Activated CD4-positive, alpha-beta T cell treated with anti-CD3 and anti-CD28 coated beads, Interleukin-2, amount 50 U/mL, for 24 hours (primary cell): ENCODE results near the gene TNPO3.
"Not testable (repeated sequence)": the region's sequence is repeated elsewhere in the genome, so short reads cannot be mapped to it uniquely, and the experiment has no call there.

Experiments used
- DNase-seq, 2 donors: peaks; one replicate each; pipeline ENCODE4 v3.0.0-alpha.2; 2020; ENCODE audit warnings: low read depth in 1 of 2, low spot score in 1 of 2

The TNPO3 gene

DNA sequence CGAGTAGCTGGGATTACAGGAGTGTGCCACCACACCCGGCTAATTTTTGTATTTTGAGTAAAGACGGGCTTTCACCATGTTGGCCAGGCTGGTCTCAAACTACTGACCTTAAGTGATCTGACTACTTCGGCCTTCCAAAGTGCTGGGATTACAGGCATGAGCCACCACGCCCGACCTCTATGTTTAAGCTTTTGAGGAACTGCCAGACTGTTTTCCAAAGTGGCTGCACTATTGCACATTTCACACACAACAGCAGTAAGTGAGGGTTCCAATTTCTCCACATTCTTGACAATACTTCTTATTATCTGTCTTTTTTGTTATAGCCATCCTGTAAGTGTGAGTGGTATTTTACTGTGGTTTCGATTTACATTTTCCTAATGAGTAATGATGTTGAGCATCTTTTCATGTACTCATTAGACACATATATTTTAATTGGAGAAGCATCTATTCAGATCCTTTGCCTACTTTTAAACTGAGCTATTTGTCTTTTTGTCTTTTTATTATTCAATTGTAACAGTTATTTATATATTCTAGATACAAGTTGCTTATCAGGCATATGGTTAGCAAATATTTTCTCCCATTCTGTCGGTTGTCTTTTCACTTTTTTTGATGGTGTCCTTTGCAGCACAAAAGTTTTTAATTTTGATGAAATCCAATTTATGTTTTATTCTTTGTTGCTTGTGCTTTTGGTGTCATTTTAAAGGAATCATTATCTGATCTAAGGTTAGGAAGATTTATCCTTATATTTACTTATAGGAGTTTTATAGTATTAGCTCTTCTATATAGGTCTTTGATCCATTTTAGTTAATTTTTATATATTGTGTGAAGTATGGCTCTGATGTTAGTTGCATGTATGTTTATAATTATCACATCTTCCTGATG lies 130.0 kb downstream of the TNPO3 start:
- no peak for DNase-seq

DNA sequence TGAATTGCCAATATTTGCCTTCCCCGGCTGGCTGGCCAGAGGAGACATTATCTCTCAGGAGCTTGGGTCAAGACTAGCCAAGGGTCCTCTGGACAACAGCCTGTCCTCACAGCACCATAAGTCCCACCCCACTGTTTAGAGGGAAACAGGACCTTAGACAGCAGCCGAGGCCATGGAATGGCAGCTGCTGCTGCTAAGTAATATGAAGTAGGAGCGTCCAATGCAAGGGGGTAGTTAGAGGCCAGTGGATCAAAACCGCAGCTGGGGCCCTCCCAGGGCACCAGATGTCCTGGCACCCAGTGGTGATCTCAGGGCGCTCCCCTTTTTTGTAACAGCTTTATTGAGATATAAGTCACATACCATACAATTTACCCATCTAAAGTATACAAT lies 131.5 kb downstream of the TNPO3 start:
- DNase-seq, result no peak

DNA sequence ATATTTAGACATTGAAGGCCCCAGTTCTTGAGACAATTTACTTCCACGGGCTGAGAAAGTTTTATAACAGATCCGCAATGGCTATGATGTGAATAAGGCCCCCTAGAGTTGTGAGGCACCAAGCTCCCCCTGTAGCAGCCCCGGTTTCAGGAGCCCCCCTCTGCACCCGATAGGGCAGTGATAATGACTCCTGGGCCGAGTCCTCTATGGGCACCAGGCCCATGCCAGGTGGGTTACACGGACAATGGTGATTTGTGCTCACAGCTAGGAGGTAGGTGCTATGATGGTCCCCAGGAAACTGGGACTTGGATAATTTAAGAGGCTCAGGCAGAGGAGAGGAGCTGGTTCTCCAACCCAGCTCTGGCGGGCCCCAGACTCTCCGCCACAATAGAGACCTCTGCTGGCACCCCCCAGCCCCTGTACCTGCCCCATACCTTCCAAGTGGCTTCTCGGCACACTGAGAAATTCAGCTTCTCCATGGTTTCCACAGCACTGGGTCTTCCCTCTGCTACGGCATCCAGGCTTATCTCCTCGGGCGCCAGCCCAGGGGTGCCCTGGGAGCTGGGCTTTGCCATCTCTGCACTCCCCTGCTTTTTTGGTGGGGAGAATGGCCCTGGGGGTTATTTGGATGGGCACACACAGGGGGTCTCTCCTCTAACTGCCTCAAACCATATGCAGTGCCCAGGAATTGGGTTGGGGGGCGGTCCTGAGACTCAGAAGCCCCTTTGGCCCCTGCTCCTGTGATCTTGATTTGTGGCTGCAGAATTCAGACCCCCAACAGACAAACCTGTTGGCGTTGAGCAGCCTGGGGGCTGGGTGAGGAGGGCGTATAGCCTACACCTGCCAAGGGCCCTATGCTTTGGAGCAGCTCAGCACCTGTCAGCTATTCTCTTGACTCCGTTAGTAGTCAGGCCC lies 132.2 kb downstream of the TNPO3 start:
- no peak for DNase-seq

DNA sequence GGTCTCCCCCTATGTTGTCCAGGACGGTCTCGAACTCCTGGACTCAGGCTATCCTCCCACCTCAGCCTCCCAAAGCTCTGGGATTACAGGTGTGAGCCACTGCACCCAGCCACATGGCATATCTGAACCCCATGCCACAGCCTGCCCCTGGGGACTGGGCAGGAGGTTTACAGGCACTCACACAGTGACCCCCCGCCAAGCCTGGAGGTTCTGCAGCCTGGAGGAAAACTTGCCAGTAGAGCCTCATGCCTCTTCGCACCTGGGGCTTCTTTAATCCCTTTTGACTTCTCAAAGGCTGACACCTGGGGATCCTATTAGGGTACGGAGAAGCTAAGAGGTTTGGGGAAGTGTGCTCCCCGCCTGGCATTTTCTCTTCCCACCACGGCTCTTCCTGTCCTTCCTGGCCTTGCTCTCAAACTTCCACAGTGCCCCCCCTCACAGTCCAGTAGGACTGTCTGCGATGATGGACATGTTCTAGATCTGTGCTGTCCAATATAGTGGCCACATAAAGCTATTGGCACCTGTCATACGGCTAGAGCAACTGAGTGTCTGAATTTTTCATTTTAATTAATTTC lies 133.0 kb downstream of the TNPO3 start:
- DNase-seq, result no peak

DNA sequence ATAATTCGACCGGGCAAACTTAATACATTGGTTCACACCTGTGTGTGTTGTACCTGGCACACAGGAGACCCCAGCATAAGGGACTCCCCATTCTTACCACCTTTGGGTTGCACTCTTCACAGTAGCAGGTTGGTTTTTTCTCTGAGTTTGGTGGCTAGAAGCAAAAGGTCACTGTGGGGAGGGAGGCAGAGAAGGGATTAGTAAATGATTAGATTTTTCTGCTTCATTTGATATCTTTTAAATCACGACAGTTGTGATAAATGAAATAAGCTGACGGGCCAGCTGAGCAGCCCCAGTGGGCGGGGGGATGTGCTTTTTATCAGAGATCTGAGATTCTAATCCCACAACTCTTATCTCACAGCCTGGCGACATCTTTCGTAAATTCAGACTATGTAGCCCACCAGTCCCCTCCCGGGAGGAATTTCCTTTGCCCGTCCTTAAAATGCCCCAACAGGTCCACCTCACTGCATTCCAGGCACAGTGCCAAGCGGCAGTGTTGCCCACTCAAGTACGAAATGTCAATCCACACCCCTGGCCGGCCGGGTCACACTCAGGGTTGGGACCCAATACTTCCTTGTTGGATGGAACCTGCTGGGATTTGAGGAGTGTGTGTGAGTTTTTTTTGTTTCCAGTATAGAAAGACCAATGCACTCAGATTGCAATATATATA lies 133.9 kb downstream of the TNPO3 start:
- no peak for DNase-seq

DNA sequence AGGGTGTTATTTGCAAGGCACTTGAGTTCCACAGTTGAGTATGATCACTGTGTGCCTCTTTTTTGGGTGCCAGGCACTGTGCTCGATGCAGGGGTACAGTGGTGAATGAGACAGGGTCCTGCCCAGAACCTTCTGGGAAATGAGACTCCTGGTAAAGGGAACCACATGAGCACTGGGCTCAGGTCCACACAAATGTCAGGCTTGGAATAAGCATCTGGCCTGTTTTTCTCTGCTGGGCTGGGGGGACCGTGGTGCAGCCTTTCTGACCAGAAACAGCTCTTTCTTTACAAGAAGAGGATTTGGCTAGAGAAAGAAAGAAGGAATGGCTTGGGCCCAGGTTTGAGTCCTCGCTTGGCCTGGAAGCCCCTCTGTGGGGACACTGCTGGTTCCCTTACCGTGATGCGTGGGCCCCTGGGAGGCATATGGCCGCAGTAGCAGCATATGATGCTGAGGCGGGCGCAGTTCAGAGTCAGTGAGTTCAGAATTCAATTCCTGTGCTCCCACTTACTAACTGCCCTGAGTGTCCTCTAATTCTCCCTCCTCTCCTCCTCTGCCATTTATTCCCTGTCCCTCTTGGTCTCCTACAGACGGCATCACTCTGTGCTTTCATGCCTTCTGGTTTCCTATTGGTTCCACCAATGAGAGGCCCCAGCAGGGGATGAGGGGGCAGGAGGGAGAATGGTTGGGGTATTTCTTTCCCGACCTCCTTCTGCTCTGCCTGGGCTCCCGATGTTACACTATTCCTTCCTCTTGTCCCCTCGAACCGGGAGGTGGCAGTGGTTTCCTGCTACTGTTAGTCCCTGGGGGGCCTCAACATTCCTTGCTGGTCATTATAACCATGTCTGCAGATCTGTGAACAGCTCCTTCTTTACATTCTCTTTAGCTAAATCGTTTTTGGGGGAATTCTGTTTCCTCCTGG lies 134.8 kb downstream of the TNPO3 start:
- DNase-seq, result no peak

DNA sequence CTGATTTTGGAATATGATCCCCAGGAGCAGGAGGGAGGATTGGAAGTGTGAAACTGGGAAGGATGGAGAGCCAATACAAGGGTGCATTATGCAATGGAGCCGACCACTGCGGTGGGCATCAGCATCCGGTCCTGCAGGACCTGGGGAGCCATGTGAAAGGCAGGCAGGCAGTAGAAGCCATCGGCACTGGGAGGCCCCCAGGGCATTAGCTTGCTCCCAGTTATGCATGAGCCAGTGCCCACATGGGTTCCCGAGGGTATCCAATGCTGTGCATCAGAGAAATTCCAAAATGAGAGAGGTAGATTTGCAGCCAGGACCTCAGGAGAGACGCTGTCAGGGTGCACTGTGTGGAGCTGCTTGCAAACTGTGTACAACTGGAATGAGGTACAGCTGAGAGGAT lies 135.7 kb downstream of the TNPO3 start:
- no peak for DNase-seq

DNA sequence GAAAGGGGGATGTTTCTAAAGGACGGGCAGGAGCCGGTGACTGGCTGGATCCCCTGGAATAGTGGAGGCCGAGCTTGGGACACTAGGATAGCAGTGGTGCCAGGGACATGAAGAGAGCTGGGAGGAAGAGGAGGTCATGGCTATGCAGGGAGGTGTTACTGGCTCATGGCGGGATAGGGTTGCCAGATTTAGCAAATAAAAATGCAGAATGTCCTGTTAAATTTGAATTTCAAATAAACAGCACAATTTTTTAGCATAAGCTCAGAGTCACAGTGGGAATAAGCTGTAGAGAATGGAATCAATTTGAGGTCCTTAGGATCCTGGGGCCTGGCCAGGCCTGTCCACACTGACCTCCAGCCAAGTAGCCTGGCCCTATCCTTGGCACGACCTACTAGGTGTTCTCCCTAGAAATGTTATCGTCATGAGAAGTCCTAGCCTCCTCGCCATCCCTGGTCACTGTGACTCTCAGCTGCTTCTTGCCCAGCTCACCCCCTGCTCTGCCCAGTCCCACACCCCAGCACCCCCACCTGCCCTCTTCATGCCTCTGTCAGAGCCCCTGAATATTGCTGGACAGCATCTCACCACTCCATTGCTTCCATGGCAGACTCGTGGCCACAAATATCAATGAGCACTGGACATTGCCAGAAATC lies 136.8 kb downstream of the TNPO3 start:
- no peak for DNase-seq

DNA sequence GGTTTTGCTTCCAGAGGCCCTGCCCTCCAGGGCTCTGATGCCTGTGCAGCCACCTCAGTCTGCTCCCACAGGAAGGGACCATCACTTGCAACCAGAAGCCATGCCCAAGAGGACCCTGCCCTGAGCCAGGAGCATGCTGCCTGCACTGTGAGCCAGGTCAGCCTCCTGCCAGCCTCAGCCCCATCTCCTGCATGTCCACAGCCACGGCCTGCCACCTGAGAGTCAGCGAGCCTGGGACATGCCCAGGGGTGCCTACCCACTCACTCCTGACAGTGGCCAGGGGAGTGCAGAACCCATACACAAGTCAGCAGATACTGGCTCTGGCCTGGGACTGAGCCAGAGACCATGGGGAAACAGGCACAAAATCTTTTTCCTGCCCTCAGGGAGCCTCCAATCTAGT lies 137.8 kb downstream of the TNPO3 start:
- no peak for DNase-seq

DNA sequence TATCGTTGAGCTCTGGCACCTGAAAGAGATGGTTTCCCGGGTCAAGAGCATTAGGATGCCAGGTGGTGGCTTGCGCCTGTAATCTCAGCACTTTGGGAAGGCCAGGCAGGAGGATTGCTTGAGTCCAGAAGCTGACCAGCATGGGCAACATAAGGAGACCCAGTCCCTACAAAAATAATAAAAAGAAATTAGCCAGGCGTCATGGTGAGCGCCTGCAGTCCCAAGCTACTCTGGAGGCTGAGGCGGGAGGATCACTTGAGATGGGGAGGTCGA lies 138.3 kb downstream of the TNPO3 start:
- DNase-seq, result no peak

DNA sequence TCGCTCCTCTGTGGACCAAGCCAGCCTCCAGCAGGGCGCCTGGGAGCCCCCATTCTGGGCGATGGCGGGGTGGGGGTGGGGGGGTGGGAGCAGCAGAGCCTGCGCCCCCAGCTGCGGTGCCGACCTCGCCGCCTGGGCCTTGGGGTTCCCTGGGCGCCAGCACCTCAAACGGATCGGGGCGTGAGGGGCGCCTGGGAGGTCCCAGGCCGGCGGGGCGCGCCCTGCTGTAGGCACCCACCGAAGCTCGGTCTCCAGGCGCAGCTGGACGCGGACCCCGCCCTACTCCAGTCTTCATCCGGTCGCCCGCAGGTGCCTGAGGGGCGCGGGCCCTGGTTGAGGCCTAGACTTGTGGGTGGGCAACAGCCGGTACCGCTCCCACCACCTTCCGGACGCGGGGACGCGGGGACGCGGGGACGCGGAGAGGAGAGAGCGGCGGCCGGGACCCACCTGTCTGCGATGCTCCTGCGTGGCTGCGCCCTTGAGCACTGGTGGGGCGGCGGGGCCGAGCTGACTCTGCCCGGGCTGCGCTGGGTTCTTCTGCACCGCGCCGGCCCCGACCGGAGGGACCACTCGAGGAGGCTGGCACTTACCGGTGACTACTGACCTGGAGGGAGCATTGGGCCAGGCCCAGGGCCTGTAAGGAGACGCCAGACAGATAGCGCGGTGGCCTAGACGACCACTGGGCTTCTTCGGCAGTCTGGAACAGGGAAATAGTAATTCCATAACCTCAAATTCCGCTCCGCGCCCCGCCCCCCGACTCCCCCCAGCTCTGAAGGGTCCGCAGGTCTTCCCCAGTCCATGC lies 138.9 kb downstream of the TNPO3 start:
- no peak for DNase-seq

DNA sequence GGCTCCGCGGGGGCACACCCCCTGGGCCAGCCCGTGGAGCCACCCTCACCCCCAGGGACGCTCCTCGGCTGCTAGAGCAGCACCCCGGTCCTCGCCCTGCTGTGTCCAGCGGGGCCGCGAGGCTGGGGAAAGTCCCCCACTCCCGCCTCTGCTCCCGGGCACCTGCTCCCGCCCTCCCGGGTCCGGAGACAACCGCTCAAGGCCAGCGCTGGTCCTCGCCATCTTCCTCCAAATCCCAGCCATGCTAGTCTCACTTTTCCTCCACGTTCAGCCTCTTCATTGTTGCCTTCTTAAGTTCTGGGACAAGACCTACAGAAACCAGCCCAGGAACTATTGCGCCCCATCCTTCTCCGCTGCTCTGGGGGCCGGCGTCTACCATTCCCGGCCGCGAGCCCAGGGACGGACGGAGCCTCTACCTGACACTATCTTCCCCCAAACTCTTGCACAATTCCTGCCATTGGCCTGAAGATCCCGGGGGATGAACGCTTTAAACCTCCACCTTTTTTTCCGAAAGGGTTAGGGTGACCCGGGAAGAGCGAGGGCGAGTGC lies 139.6 kb downstream of the TNPO3 start:
- no peak for DNase-seq

DNA sequence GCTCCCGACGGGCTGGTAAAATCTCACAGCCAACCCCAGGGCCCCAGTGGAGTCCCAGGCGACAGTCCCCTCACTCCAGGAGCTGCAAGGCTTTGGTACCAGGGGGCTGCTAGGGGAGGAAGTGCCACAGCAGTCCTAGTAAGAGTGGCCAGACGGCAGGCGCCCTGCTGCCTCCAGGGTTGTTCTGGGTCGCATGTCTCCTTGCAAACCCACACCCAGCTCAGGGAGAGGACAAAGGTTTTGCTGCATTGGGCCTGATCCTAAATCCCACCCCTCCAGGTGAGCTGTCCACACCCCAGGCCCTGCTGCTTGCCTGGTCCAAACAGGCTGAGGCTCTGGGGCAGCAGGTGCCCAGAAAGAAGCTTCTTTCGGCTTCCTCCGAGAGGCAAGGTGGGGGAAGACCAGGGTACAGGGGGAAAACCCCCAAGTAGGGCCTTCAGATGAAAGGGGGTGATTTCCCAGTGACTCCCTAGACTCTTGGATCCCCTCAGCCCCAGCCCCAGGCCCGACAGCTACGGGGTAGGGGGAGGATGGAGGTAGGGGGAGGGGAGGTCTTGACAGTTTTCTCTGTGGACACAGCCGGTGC lies 140.3 kb downstream of the TNPO3 start:
- DNase-seq, result no peak

DNA sequence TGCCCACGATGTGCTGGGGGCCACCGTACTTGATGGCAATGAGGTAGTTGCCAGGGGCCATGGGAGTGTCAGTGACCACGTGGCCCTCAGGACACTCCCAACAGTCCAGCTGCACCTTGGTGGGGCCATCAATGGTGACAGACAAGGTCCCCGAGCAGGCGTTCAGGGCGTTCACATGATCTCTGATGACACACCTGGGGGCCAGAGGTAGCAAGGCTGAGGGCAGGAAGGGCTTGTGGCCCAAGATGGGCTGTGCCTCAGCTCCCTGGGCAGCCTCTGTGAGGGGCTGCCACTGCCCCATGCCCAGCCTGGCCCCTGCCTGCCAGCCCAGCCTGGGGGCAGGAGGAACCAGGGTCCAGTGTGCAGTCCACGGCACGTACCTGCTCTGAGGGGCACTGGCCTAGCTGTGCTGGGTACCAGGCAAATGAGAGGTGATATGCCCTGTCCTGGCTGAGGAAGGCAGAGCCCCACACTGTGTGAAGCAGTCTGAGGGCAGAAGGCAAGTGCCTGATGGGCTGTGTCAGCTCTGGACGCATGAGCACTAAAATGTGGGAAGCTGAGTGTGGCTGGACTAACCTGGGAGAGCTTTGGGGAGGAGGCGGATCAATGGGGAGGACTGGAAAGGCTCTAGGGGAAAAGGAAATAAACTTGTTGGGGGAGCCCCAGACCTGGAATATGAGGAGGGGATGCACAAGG lies 140.9 kb downstream of the TNPO3 start:
- no peak for DNase-seq

DNA sequence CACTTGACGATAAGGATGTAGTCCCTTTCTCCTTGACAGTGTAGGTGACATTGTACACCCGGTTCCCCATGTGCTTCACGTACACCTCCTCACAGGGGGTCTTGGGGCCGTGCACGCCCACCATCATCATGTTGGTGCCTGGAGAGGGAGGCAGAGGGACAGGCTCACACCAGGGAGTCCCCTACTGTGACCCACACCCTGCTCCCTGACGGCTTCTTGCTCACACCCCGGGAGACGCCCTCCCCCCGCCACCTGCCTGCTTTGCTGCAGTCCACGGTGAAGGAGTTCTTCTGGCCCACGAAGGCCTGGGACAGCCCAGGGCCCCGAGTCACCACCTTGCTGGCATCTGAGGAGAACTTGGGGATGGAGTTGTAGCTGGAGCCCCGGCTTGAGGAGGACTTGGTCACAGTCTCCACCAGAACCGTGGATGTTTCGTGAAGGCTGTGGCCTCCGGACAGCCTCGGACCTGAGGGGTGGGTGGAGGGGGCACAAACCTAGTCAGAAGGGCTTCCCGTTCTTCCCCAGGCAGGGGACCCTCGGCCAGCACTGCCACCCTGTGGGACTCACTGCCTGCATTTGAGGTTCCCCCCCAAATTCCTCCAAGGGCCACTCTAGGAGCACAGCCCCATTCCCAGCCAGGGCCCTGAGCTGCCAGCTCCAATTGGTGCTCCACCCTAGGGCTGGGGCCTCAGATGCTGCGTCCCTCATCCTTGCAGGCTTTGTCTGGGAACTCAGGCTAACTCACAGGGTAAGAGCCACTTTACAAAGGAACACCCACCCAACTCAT lies 142.0 kb downstream of the TNPO3 start:
- DNase-seq, result not testable (repeated sequence)

DNA sequence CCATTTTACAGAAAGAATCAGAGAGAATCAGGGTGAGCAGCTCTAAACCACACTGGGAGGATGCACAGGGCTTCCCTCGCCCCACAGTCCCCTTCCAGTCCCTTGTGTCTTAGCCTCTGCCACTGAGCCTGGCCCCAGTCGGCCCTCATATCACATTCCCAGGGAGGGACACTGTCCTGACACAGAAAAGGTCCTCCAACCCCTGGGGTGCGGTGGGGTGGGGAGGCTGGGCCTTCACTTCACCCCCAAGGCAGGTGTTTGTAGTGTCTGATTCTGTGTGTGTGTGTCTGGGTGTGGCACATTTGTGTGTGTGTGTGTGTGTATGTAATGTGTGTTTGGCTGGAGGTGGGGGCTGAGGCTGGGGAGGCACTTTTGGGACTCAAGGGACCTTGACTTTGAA lies 142.6 kb downstream of the TNPO3 start:
- no peak for DNase-seq

DNA sequence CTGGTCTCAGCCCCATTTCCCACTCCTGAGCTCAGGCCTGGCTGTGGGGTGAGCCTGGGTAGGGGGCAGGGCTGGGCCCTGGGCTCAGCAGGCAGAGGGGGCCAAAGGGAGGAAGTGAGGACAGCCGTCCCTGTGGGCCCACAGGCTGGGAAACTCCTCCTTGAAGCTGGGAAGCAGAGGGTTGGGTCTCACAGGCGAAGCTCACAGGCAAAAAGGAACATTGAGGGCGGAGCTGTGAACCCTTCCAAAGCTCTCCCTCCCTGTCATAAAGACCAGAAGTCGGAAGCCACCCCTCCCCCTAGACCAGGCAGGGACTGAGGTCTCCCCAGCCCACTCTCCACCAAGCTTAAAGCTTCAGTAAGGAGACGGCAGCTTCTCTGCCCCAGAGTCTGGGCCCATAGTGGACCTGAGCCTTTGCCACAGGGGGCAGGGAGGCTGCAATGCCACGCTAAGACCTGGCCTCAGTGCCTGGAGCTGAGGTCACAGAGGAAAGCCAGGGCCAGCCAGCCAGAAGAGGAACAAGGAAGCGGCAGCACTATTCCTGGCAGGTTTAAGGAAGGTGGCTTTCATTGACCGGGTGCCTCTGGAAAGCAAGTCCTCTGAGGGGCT lies 143.4 kb downstream of the TNPO3 start:
- no peak for DNase-seq
